ENCODE measurements around the gene CALHM5. TPM values are rescaled to one million over a fixed set of nuclear protein-coding genes. Genes with fewer than 3 reads are reported as not detected.

CALHM5 gene
- total and polyA plus RNA-seq, 9 of the 15 experiments (the other 6 are each of a cell fraction or from before 2014, with no cell fraction given), result under 0.01 to 0.05 (median 0.02) TPM; not detected in 2

GRCh38 chr6:116485559-116486184 lies 25.8 kb upstream of the CALHM5 start:
- Histone ChIP-seq H2AFZ (ENCODE audit: low read depth, low read length) (no peak overlapping the region), H4K20me1 (replicated peaks; ENCODE audit: control insufficient read depth, insufficient read depth, low read length) (no peaks in the 10 kb centered on the region), H3K4me1 (replicated peaks in 1 of 2; ENCODE audit: control insufficient read depth in 2 of 2, insufficient read depth in 2 of 2, low read length in 2 of 2) (no peaks in the 10 kb centered on the region), H3K36me3 (ENCODE audit: control insufficient read depth, insufficient read depth, low read length) (no peaks in the 10 kb centered on the region), H3K79me2 (ENCODE audit: control insufficient read depth, insufficient read depth, low read length) (no peaks in the 10 kb centered on the region), H3K4me3 (no peak overlapping the region), H3K27ac (ENCODE audit: extremely low read depth, low read depth, low read length) (no peak overlapping the region), H3K9me1 (ENCODE audit: control insufficient read depth, insufficient read depth, low read length) (no peaks in the 10 kb centered on the region), H3K4me2 (ENCODE audit: insufficient read depth, low read length) (no peak overlapping the region), H3K9me3 (replicated peaks; ENCODE audit: control insufficient read depth, insufficient read depth, low read depth, low read length) (no peaks in the 10 kb centered on the region), H3K27me3 (ENCODE audit: control insufficient read depth in 2 of 2, insufficient read depth in 2 of 2, low read length in 2 of 2) (no peaks in the 10 kb centered on the region), H3K9ac (ENCODE audit: insufficient read depth in 1 of 2, low read depth in 2 of 2, low read length in 2 of 2) (no peak overlapping the region)
- FAIRE-seq, result no peak
- ATAC-seq, result no peak
- ChIA-PET POLR2A (no interaction called here), CTCF (ENCODE audit: low intra/inter-chr PET ratio) (no interaction called here)
- in situ Hi-C loops (cut with MboI), result no loop called here
- 18% methylated on average over 5 of the region's 5 CpGs for WGBS (ENCODE audit: insufficient coverage, low coverage, missing lambda C conversion rate)
- no peak for DNase-seq (ENCODE audit: extremely low read depth in 1 of 4, low spot score in 3 of 4)
- intact Hi-C loops (cut with micrococcal nuclease), result no loop called here
- BruUV-seq (replicated peaks), result no TSS peak
- TF ChIP-seq MAFF (IDR thresholded peaks at IDR 0.05; ENCODE audit: low read length) (no peak), KDM5B (IDR thresholded peaks at IDR 0.05; ENCODE audit: insufficient replicate concordance, low read depth, low read length) (no peak), MIER1 (IDR thresholded peaks at IDR 0.05; ENCODE audit: low read depth) (no peak), SREBF2 (CRISPR knock-in tag; IDR thresholded peaks at IDR 0.05) (no peak), SIX5 (IDR thresholded peaks at IDR 0.05; ENCODE audit: borderline replicate concordance in 1 of 2, insufficient read depth in 1 of 2, low read depth in 1 of 2, low read length in 2 of 2) (no peak), IRF2 (CRISPR knock-in tag; IDR thresholded peaks at IDR 0.05) (no peak), SRSF7 (optimal IDR thresholded peaks at IDR 0.05; ENCODE audit: low read depth, low read length) (no peak), GTF2B (IDR thresholded peaks at IDR 0.05; ENCODE audit: extremely low read depth, insufficient read length) (no peak), TGIF2 (CRISPR knock-in tag; IDR thresholded peaks at IDR 0.05) (no peak), DNMT1 (IDR thresholded peaks at IDR 0.05) (no peak), TAF15 (IDR thresholded peaks at IDR 0.05; ENCODE audit: low read depth, low read length) (no peak), SAFB2 (IDR thresholded peaks at IDR 0.05; ENCODE audit: borderline replicate concordance, low read depth, low read length, severe bottlenecking) (no peak), DACH1 (IDR thresholded peaks at IDR 0.05; ENCODE audit: partially characterized antibody) (no peak), ZNF146 (CRISPR knock-in tag; IDR thresholded peaks at IDR 0.05; ENCODE audit: unreplicated experiment) (no peak), CREB1 (IDR thresholded peaks at IDR 0.05) (no peak), CREB1 (CRISPR knock-in tag; IDR thresholded peaks at IDR 0.05) (no peak), ZBED1 (IDR thresholded peaks at IDR 0.05) (no peak)
- TF ChIP-seq, protein P1, sequence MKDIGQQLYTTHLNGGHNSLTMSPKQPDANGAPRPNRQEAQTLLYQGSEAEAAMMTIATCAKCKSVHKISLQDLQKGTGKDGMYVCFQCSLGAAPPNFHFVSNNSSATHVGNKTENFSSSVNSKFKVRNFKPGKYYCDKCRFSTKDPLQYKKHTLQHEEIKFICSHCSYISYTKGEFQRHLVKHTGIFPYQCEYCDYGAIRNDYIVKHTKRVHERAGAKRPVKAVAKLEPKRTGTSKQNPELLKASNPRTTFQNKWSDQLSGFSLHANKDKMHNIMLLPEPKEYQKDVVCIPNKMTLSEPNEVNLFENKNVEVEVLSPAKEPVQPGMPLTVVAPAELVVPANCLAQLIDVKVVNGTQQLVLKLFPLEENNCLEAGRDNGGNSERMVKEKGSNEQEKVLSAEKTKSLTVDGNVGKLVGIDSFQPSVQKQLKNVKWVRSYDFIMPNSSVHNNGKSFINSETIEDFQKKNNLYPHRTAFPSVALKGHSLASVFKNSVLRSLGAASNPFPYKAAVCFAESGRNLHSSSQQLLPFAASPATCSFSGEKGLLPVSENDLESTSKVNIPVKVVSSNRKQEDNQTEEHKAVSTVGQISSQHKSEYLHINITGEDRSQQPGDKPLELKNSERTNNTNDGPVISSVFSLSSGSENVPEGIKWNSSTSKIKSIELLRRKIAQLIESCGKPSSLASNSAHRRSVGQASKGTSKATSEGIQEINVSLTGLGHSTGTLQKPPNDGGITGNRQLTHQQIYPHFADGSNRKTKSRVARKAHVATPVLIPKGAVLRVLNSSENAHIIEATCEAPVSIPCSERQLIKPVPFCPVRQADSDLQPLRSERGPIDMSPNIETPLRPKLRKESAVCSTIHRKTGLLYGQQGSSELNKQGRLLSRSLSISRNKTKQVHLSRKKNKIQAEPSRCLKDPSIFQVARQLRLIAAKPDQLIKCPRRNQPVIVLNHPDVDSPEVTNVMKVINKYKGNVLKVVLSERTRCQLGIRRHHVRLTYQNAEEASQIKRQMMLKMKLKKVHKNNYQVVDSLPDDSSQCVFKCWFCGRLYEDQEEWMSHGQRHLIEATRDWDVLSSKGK (CRISPR knock-in tag; IDR thresholded peaks at IDR 0.05), result no peak
